HG03139 (cell line): ENCODE measurements around the gene RAB11B.
"Not testable (repeated sequence)": the region's sequence is repeated elsewhere in the genome, so short reads cannot be mapped to it uniquely, and the experiment has no call there.

Experiments
- ATAC-seq: cut with Tn5 transposase; IDR thresholded peaks from one replicate; pipeline ENCODE4 v1.9.1; 2021; ENCODE audit not compliant: unreplicated experiment

RAB11B gene

GRCh38 chr19:8370176-8371010 is 19.8 kb upstream of the RAB11B start:
- no peak for ATAC-seq

- ATAC-seq = no peak
Observed at GRCh38 chr19:8371011-8371804, 19.0 kb upstream of the RAB11B start.

GRCh38 chr19:8373867-8374813 is 16.0 kb upstream of the RAB11B start:
- no peak for ATAC-seq

- not testable (repeated sequence) for ATAC-seq
Observed at GRCh38 chr19:8375766-8376165, 14.4 kb upstream of the RAB11B start.

GRCh38 chr19:8376373-8376974 is 13.7 kb upstream of the RAB11B start:
- not testable (repeated sequence) for ATAC-seq

GRCh38 chr19:8377598-8377997 is 12.6 kb upstream of the RAB11B start:
- ATAC-seq = no peak

- not testable (repeated sequence) for ATAC-seq
Observed at GRCh38 chr19:8379156-8379891, 10.8 kb upstream of the RAB11B start.

- ATAC-seq = not testable (repeated sequence)
Observed at GRCh38 chr19:8384569-8384968, 5.6 kb upstream of the RAB11B start.

GRCh38 chr19:8385103-8385502 is 5.1 kb upstream of the RAB11B start:
- not testable (repeated sequence) for ATAC-seq

- ATAC-seq = not testable (repeated sequence)
Observed at GRCh38 chr19:8385566-8385965, 4.6 kb upstream of the RAB11B start.

- ATAC-seq = not testable (repeated sequence)
Observed at GRCh38 chr19:8386419-8386818, 3.7 kb upstream of the RAB11B start.

- ATAC-seq = no peak
Observed at GRCh38 chr19:8386990-8387389, 3.2 kb upstream of the RAB11B start.

GRCh38 chr19:8387688-8388611 is 2.2 kb upstream of the RAB11B start:
- no peak for ATAC-seq

GRCh38 chr19:8388612-8388958 is 1.6 kb upstream of the RAB11B start:
- ATAC-seq = no peak

GRCh38 chr19:8390617-8390981 is 439 bp downstream of the RAB11B start:
- ATAC-seq = peak; percentile 33

GRCh38 chr19:8391198-8392016 is 1.2 kb downstream of the RAB11B start:
- ATAC-seq = no peak

GRCh38 chr19:8392017-8392591 is 1.9 kb downstream of the RAB11B start:
- no peak for ATAC-seq
